Activated CD4-positive, alpha-beta memory T cell treated with anti-CD3 and anti-CD28 coated beads, Interleukin-2, amount 10 ng/mL, durations not matched to agents 7 days and 5 days (primary cell): ENCODE results near the gene GLIS1. TPM values are rescaled to one million over a fixed set of nuclear protein-coding genes. Genes with fewer than 3 reads are reported as not detected.

ENCODE experiments used
- CTCF ChIA-PET: fragments of 350-600 bp; sonication (Branson Sonifier 250); formaldehyde crosslinking; loops from one replicate; lab custom pipeline; 2021; ENCODE audit warnings: antibody characterized with exemption, inconsistent platforms; lab: Charles Lee
- POLR2A ChIA-PET: fragments of 350-600 bp; sonication (Branson Sonifier 250); formaldehyde crosslinking; loops from one replicate; lab custom pipeline; 2021; ENCODE audit warnings: antibody characterized with exemption; lab: Charles Lee
- DNase-seq: peaks from one replicate; pipeline ENCODE4 v3.0.0-alpha.2; 2020
- H3K27ac Mint-ChIP-seq: one replicate; pipeline ENCODE4 v1.8.0; 2021; ENCODE audit warnings: mild to moderate bottlenecking, mixed read lengths
- H3K27me3 Mint-ChIP-seq: one replicate; pipeline ENCODE4 v1.8.0; 2021; ENCODE audit warnings: mixed read lengths
- H3K36me3 Mint-ChIP-seq: one replicate; pipeline ENCODE4 v1.8.0; 2021; ENCODE audit warnings: low read depth, mixed read lengths
- H3K4me1 Mint-ChIP-seq: one replicate; pipeline ENCODE4 v1.8.0; 2021; ENCODE audit warnings: mixed read lengths
- H3K4me3 Mint-ChIP-seq: one replicate; pipeline ENCODE4 v1.8.0; 2021; ENCODE audit warnings: mild to moderate bottlenecking, mixed read lengths
- H3K9me3 Mint-ChIP-seq: one replicate; pipeline ENCODE4 v1.8.0; 2021; ENCODE audit warnings: mixed read lengths
- total RNA-seq, 2 experiments: library from RNA; stranded (reverse); gene quantifications; one replicate each; pipeline ENCODE4 v1.2.3, GENCODE V29; 2021

The GLIS1 gene
- total RNA-seq, 2 experiments from 2014 or later, result not detected

DNA sequence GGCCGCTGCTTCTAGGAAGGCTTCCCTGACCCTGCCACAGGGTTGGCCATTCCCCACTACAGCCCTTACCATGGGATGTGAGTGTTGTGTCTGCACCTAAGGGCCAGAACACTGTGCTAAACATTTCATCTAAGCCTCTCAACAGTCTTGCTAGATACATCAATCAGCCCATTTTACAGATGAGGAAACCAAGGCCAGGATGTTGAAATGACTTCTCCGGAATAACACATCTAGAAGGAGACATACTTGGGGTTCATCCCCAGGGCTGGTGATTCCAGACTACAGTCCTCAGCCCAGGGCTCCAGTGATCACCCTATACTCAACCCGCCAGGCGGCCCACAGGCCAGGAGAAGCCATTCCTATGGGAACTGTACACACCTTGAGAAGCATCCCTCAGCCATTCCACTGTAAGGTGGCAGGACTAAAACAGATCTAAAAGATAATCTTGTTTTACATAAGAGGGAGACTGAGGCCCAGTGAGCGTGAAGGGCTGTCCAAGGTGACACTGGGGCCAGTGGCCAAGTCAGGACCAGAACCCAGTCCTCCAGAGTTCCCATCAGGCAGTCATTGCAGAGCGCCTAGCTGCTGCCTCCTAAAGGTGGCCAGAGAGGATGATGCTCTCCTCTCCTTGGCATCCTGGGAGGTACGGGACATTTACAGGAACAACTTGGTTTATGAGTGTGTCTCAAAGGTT is 119.5 kb downstream of the GLIS1 start:
- H3K27me3 Mint-ChIP-seq, result peaks cover 8% of the 10 kb centered on the region
- no peak overlapping the region for H3K4me3 Mint-ChIP-seq
- no peaks in the 10 kb centered on the region for H3K9me3 Mint-ChIP-seq
- DNase-seq, result no peak
- no peak overlapping the region for H3K27ac Mint-ChIP-seq
- CTCF ChIA-PET, result no interaction called here
- POLR2A ChIA-PET, result no interaction called here
- no peaks in the 10 kb centered on the region for H3K4me1 Mint-ChIP-seq
- H3K36me3 Mint-ChIP-seq, result no peaks in the 10 kb centered on the region

DNA sequence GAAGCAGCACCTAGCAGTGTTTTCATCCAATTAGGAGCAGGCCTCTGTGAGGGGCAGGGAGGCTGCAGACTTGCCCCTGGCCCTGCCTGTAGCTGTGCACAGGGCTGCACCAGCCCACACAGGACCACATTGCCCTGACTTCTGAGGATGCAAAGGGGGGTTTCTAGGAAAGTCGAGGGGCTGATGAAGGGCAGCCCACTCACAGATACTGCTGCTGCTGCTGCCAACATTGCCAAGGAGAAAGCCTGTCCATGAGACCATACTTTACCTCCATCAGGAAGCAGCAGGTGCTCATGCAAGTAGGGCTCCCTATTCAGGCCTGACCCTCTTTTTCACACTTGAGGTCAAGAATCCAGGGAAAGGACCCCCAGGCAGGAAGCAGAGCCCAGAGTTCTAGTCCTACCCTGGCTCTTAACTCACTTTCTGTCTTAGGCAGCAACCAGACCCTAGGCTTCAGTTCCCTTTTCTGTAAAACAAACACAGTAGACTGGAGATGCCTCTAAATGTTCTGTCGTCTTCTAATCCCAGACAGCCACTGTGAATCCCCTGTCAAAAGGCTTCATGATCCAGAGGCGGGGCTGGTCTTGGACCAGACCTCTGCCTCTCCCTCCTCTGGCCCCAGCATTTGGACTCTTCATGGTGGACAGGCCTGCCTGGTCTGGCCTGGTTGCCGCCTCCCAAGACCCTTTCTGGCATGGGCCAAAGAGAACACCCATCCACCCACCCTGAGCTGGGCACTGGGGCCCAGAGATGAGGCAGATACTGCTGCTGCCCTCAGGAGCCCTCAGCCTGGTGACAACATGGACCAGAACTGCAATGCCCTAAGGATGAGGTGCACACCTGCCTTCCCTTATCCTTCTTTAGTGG is 120.2 kb downstream of the GLIS1 start:
- Mint-ChIP-seq H3K36me3 (no peaks in the 10 kb centered on the region), H3K27me3 (peaks cover 5% of the 10 kb centered on the region), H3K4me1 (no peaks in the 10 kb centered on the region), H3K4me3 (no peak overlapping the region), H3K9me3 (no peaks in the 10 kb centered on the region), H3K27ac (no peak overlapping the region)
- CTCF ChIA-PET, result no interaction called here
- no peak for DNase-seq
- POLR2A ChIA-PET, result no interaction called here

DNA sequence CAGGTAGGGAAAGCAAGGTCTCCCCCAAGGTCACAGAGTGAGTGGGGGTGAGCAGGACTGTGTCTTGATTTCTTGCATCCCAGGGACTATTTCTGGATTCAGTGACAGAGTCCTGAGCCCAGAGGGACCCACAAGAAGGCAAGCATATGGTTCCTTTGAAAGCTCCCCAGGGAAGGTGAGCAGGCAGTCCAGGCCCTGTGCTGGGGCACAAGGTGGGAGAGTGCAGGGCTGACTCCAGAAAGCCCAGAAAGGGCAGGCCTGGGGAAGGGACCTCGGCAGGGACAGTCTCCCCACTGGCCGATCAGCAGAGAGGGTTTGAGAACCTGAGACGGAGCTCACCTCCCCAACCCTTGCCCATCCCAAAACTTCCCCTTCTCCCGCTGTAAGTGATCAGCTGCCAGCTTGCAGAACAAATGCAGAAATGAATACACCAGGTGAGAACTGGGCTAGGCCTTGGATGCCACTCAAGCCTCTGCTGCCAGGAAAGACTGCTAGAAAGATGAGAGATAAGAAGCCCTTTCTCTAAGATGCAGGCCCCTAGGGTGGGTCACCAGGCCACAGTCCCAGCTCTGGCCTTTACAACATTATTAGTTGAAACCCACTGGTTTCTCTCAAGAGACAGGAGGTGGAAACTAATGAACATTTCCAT is 121.0 kb downstream of the GLIS1 start:
- H3K27me3 Mint-ChIP-seq, result peaks cover 5% of the 10 kb centered on the region
- no peaks in the 10 kb centered on the region for H3K9me3 Mint-ChIP-seq
- ChIA-PET POLR2A (no interaction called here), CTCF (no interaction called here)
- DNase-seq, result no peak
- H3K4me3 Mint-ChIP-seq, result no peak overlapping the region
- H3K36me3 Mint-ChIP-seq, result no peaks in the 10 kb centered on the region
- no peaks in the 10 kb centered on the region for H3K4me1 Mint-ChIP-seq
- H3K27ac Mint-ChIP-seq, result no peak overlapping the region

DNA sequence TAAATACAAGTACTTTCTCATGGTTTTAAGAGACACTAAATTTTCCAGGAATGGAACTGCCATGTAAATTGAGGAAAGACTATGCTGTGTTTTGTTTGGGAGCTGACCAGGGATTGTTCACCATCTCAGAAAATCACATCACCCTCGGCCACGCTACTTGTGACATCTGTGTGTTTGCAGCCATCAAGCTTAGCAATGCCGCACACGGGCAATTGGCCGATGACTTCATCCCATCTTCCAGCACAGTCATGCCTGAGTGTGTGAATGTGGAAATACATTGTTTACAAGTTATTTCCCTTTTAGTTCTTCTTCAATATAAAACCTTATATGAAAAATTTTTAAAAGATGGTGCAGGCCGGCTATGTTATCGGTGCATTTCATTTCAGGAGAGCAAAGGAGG is 121.6 kb downstream of the GLIS1 start:
- Mint-ChIP-seq H3K4me3 (no peak overlapping the region), H3K27me3 (peaks cover 6% of the 10 kb centered on the region), H3K36me3 (no peaks in the 10 kb centered on the region), H3K27ac (no peak overlapping the region), H3K9me3 (no peaks in the 10 kb centered on the region), H3K4me1 (no peaks in the 10 kb centered on the region)
- DNase-seq, result no peak
- POLR2A ChIA-PET, result no interaction called here
- CTCF ChIA-PET, result no interaction called here

DNA sequence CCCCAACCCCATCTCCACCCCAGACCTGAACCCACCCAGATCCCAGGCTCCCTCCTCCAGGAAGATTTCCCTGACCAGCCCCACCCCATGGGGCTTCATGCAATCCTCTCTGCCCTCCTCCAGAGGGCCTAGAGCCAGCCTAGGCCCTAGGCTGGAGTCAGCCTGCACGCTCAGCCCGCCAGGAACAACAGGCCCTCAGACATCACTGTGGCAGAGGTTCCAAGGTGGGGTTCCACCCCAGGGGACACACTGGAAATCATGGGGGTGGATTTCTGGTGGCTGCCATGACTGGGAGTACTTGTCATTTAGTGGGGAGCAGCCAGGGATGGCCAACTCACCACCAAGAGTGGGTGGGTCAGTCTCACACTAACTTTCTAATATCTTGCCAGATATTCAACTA is 122.0 kb downstream of the GLIS1 start:
- Mint-ChIP-seq H3K27ac (no peak overlapping the region), H3K4me1 (no peaks in the 10 kb centered on the region), H3K9me3 (no peaks in the 10 kb centered on the region), H3K27me3 (peaks cover 8% of the 10 kb centered on the region), H3K4me3 (no peak overlapping the region), H3K36me3 (no peaks in the 10 kb centered on the region)
- ChIA-PET CTCF (no interaction called here), POLR2A (no interaction called here)
- no peak for DNase-seq

DNA sequence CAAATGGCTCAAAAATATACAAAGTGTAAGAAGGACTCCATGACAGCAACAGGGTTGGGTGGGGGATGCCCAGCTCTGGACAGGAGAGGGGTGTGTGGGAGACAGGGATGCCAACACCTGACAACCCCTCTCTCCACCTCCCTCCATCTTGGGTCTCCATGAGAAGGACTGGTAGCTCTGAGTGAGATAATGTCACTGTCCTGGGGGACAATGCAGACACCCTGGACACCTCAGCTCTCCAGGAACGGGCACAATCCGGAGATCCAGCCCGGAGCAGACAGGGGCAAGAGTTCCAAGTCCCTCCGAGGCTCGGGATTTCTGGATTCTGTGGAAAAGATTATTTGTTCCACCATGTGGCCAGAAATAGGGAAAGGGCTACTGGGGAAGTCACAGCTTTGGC is 122.5 kb downstream of the GLIS1 start:
- Mint-ChIP-seq H3K9me3 (no peaks in the 10 kb centered on the region), H3K4me3 (no peak overlapping the region), H3K36me3 (no peaks in the 10 kb centered on the region), H3K4me1 (no peaks in the 10 kb centered on the region), H3K27me3 (peaks cover 11% of the 10 kb centered on the region), H3K27ac (no peak overlapping the region)
- CTCF ChIA-PET, result no interaction called here
- POLR2A ChIA-PET, result no interaction called here
- no peak for DNase-seq

DNA sequence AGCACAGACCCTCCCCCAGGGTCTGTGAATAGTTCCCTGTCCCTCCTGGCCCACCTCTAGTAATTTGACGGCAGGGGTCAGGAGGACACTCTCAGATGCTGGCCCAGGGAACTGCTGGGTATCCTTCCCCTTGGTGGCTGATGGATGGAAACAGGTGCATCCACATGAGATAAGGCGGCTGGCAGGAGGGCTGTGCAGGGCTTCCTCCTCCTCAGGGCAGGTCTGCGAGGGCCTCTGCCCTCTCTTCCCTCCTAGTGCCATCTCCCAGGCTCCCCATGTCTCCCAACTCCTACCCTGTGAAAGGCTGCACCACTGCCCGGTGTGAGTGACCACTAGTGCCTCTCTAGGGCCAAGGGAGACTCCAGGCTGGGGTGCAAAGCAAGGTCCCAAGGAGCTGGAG is 123.9 kb downstream of the GLIS1 start:
- H3K36me3 Mint-ChIP-seq, result peaks cover 2% of the 10 kb centered on the region
- ChIA-PET CTCF (no interaction called here), POLR2A (no interaction called here)
- H3K4me3 Mint-ChIP-seq, result no peak overlapping the region
- H3K27me3 Mint-ChIP-seq, result peaks cover 18% of the 10 kb centered on the region
- H3K4me1 Mint-ChIP-seq, result no peaks in the 10 kb centered on the region
- peaks cover 6% of the 10 kb centered on the region for H3K9me3 Mint-ChIP-seq
- no peak overlapping the region for H3K27ac Mint-ChIP-seq
- no peak for DNase-seq

DNA sequence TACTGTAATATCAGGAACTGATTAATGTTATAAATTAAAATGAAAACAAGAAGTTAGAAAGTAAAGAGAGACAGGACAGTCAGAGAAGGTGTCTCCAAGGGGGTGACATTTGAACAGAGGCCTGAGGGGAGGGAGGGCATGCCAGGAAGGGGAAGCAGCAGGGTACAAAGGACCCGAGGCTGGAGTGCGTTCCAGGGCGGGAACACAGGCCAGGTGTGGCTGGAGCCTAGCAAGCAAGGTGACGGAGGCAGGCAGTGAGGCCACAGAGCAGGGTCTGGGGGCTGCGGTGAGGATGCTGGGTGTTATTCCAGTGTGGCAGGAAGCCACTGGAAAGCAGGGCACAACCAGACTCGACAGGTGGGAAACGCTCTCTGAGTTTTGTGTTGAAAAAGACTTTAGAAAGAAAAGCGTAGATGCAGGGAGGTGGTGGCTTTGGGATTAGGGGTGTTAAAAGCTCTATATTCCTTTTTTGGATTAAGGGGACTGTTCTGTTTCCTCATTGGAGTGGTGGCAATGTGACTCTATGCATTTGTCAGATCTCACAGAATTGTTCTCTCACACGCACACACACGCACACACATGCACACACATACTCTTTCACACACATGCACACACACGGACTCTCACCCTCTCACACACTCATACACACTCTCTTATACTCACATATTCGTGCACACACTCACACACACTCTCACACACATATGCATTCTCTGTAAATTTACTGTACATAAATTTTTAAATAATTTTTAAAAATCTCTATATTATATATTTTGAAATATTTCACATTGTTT is 124.5 kb downstream of the GLIS1 start:
- Mint-ChIP-seq H3K27ac (no peak overlapping the region), H3K4me1 (no peaks in the 10 kb centered on the region), H3K4me3 (no peak overlapping the region), H3K36me3 (peaks cover 2% of the 10 kb centered on the region), H3K9me3 (peaks cover 6% of the 10 kb centered on the region), H3K27me3 (peaks cover 19% of the 10 kb centered on the region)
- DNase-seq, result no peak
- ChIA-PET CTCF (no interaction called here), POLR2A (no interaction called here)

DNA sequence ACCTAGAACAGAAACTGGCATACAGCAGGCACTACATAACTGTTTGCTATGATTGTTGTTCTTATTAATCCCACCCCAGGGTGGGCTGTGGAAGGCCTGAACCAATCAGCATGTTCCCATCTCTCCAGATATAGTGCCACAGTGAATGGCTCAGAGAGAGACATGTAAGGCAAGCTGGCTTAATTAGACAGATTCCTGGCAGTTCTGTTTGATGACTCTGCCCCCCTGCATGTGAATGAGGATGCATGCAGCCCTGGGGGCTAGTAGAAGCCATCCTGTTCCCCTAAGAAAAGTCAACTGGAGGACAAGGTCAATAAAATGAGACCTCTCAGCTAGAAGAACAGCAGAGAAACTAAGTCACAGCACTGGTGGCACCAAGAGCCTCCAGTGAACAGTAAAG is 130.3 kb downstream of the GLIS1 start:
- no peaks in the 10 kb centered on the region for H3K4me1 Mint-ChIP-seq
- POLR2A ChIA-PET, result no interaction called here
- H3K4me3 Mint-ChIP-seq, result no peak overlapping the region
- CTCF ChIA-PET, result no interaction called here
- H3K36me3 Mint-ChIP-seq, result peaks cover 2% of the 10 kb centered on the region
- DNase-seq, result no peak
- H3K27me3 Mint-ChIP-seq, result peaks cover 15% of the 10 kb centered on the region
- H3K27ac Mint-ChIP-seq, result no peak overlapping the region
- H3K9me3 Mint-ChIP-seq, result peaks cover 6% of the 10 kb centered on the region

DNA sequence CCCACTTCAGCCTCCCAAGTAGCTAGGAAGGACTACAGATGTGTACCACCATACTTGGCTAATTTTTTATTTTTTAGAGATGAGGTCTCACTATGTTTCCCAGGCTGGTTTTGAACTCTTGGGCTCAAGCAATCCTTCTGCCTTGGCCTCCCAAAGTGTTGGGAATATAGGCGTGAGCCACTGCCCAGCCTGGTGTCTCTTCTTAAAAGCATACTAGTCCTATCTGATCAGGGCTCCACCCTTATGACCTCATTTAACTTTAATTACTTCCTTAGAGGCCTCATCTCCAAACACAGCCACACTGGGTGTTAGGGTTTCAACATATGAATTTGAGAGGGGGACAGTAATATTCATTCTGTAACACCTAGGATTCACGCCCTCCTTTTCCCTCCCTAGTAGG is 130.9 kb downstream of the GLIS1 start:
- ChIA-PET POLR2A (no interaction called here), CTCF (interaction anchor here (0.7 kb wide), 1 partner anchor 146 kb away, joined by 4 read pairs; no protein-coding TSS in a partner anchor)
- Mint-ChIP-seq H3K27ac (no peak overlapping the region), H3K36me3 (peaks cover 2% of the 10 kb centered on the region), H3K4me1 (no peaks in the 10 kb centered on the region), H3K9me3 (peaks cover 6% of the 10 kb centered on the region), H3K4me3 (no peak overlapping the region), H3K27me3 (peaks cover 15% of the 10 kb centered on the region)
- DNase-seq, result no peak

DNA sequence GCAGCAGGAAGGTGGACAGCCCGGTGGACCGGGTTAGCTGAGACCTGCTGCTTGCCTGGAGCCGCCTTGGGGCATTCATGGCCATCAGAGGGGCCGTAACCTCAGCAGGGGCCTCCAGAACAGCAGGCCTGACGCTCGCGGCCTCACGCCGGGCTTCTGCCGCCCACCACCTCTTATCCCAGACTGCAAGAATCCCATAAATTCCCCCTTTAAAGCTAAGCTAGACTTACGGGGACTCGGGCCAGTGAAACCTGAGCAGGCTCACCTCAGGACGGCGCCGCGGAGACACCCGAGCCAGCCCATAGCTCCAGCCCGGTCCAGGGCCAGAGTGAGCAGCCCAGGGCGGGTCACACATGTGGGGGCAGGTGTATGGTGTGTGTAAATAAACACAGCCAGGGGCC is 132.3 kb downstream of the GLIS1 start:
- Mint-ChIP-seq H3K9me3 (peaks cover 6% of the 10 kb centered on the region), H3K36me3 (peaks cover 2% of the 10 kb centered on the region), H3K4me3 (no peak overlapping the region), H3K27ac (no peak overlapping the region), H3K27me3 (peaks cover 9% of the 10 kb centered on the region), H3K4me1 (no peaks in the 10 kb centered on the region)
- no peak for DNase-seq
- ChIA-PET POLR2A (no interaction called here), CTCF (no interaction called here)

DNA sequence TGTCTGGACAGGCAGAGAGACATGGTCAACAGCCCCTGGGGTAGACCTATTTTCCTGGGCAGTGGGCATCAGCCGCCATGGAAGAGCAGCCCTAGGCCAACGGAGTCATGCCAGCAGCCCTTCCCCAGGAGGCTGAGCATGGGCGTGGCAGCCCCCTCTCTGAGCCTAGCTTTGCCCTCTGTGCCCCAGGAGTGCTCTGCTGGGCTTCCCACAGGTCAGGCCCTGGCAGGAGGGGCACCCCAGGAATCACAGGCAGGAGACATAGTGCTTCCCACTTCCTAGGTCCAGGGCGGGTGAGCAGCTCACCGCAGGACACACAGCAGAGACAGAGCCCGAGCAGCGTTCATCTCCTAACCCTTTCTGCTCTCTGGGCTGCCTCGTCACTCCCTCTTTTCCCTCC is 132.8 kb downstream of the GLIS1 start:
- no peaks in the 10 kb centered on the region for H3K4me1 Mint-ChIP-seq
- peaks cover 2% of the 10 kb centered on the region for H3K36me3 Mint-ChIP-seq
- H3K27me3 Mint-ChIP-seq, result peaks cover 6% of the 10 kb centered on the region
- no peak for DNase-seq
- no peak overlapping the region for H3K4me3 Mint-ChIP-seq
- POLR2A ChIA-PET, result no interaction called here
- CTCF ChIA-PET, result no interaction called here
- H3K9me3 Mint-ChIP-seq, result peaks cover 4% of the 10 kb centered on the region
- no peak overlapping the region for H3K27ac Mint-ChIP-seq

DNA sequence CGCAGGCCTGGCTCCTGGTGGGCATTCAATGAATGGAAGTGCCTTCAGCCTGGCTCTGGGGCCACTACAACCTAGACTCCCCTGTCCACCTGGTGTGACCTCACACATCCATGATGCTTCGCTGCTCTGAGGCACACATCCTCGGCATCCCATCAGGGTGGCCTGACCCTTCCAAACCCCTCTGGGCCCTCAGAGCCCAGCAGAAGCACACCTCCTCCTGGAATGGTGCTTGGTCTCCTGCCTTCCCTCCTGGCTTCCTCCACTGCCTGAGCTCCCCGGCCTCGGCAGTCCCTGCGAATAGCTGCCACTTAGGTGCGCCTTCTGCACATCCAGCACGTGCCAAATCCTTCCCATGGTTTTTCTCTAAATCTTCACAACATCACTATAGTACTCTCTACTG is 133.8 kb downstream of the GLIS1 start:
- CTCF ChIA-PET, result no interaction called here
- peaks cover 2% of the 10 kb centered on the region for H3K27me3 Mint-ChIP-seq

More for the DNA sequence above, 133.8 kb downstream of the GLIS1 start:
- no peak for DNase-seq
- no peak overlapping the region for H3K27ac Mint-ChIP-seq
- no peaks in the 10 kb centered on the region for H3K36me3 Mint-ChIP-seq
- no peaks in the 10 kb centered on the region for H3K9me3 Mint-ChIP-seq
- H3K4me1 Mint-ChIP-seq, result peaks cover 3% of the 10 kb centered on the region
- no peak overlapping the region for H3K4me3 Mint-ChIP-seq
- POLR2A ChIA-PET, result no interaction called here
